Measurements from ENCODE around the gene CALML4.

- TF ChIP-seq FOXM1 (IDR thresholded peaks at IDR 0.05; ENCODE audit: borderline replicate concordance) (no peak), SP1 (IDR thresholded peaks at IDR 0.05) (no peak), NFRKB (IDR thresholded peaks at IDR 0.05) (no peak), FOXA1 (IDR thresholded peaks at IDR 0.05) (no peak), LEF1 (IDR thresholded peaks at IDR 0.05; ENCODE audit: borderline replicate concordance) (no peak), HDGF (IDR thresholded peaks at IDR 0.05; ENCODE audit: borderline replicate concordance) (peak; percentile 78; the same call in 1 of the 2 replicates), BHLHE40 (IDR thresholded peaks at IDR 0.05; ENCODE audit: borderline replicate concordance) (no peak), SUZ12 (IDR thresholded peaks at IDR 0.05) (no peak), ELF4 (IDR thresholded peaks at IDR 0.05) (no peak)
Measured at GRCh38 chr15:68228143-68228970, 23.2 kb upstream of the CALML4 start.

Data from HEK293T (cell line).